Panc1 (cell line): Measurements from ENCODE around the gene RNF4.

Source experiments
- POLR2AphosphoS5 ChIP-seq: IDR thresholded peaks from 2 replicates; pipeline ENCODE4 v1.6.1; 2012; ENCODE audit warnings: mild to moderate bottlenecking, low read depth, low read length, moderate library complexity
- SIN3A ChIP-seq: IDR thresholded peaks from 2 replicates; pipeline ENCODE4 v1.6.1; 2012; ENCODE audit warnings: low read depth, mild to moderate bottlenecking, low read length, moderate library complexity, borderline replicate concordance; ENCODE audit not compliant: insufficient read depth
- TF ChIP-seq, protein P1 (sequence below): fragments of 450-650 bp; IDR thresholded peaks from 2 replicates; pipeline ENCODE4 v1.5.1; 2017; ENCODE audit warnings: mild to moderate bottlenecking
- TF ChIP-seq, protein P2 (sequence below), 2 experiments: IDR thresholded peaks; 2 replicates each; pipeline ENCODE4 v1.6.1; 2011 to 2012; ENCODE audit warnings: low read depth in 2 of 2, control low read depth in 1 of 2, low read length in 1 of 2, mild to moderate bottlenecking in 1 of 2, moderate library complexity in 1 of 2; ENCODE audit not compliant: insufficient read depth in 1 of 2

DNA sequence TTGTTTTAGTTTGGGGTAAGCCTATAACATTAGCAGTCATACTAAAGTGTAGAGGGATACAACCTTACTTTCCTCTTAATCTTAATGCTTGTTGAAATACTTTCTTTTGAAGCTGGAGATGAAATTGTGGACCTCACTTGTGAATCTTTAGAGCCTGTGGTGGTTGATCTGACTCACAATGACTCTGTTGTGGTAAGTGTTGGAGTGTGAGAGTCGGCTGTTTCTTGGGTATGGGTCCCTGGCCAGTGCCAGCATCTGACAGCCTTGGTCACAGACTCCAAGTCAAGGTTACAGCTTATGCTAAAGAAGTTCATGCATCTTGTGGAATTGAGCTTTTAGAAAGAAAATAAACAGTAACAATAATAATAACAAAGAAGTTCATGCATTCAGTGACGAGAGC is 31.6 kb downstream of the RNF4 start:
- TF ChIP-seq, protein P1, sequence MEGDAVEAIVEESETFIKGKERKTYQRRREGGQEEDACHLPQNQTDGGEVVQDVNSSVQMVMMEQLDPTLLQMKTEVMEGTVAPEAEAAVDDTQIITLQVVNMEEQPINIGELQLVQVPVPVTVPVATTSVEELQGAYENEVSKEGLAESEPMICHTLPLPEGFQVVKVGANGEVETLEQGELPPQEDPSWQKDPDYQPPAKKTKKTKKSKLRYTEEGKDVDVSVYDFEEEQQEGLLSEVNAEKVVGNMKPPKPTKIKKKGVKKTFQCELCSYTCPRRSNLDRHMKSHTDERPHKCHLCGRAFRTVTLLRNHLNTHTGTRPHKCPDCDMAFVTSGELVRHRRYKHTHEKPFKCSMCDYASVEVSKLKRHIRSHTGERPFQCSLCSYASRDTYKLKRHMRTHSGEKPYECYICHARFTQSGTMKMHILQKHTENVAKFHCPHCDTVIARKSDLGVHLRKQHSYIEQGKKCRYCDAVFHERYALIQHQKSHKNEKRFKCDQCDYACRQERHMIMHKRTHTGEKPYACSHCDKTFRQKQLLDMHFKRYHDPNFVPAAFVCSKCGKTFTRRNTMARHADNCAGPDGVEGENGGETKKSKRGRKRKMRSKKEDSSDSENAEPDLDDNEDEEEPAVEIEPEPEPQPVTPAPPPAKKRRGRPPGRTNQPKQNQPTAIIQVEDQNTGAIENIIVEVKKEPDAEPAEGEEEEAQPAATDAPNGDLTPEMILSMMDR: no peak
- TF ChIP-seq POLR2AphosphoS5 (no peak), SIN3A (no peak)
- TF ChIP-seq, protein P2, sequence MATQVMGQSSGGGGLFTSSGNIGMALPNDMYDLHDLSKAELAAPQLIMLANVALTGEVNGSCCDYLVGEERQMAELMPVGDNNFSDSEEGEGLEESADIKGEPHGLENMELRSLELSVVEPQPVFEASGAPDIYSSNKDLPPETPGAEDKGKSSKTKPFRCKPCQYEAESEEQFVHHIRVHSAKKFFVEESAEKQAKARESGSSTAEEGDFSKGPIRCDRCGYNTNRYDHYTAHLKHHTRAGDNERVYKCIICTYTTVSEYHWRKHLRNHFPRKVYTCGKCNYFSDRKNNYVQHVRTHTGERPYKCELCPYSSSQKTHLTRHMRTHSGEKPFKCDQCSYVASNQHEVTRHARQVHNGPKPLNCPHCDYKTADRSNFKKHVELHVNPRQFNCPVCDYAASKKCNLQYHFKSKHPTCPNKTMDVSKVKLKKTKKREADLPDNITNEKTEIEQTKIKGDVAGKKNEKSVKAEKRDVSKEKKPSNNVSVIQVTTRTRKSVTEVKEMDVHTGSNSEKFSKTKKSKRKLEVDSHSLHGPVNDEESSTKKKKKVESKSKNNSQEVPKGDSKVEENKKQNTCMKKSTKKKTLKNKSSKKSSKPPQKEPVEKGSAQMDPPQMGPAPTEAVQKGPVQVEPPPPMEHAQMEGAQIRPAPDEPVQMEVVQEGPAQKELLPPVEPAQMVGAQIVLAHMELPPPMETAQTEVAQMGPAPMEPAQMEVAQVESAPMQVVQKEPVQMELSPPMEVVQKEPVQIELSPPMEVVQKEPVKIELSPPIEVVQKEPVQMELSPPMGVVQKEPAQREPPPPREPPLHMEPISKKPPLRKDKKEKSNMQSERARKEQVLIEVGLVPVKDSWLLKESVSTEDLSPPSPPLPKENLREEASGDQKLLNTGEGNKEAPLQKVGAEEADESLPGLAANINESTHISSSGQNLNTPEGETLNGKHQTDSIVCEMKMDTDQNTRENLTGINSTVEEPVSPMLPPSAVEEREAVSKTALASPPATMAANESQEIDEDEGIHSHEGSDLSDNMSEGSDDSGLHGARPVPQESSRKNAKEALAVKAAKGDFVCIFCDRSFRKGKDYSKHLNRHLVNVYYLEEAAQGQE (IDR thresholded peaks at IDR 0.05; ENCODE audit: insufficient read depth in 1 of 2, low read depth in 2 of 2, low read length in 1 of 2): no peak
